Prostate gland (tissue), 2 donors: ENCODE data around the gene TRAF3IP1.

ENCODE experiments used
- CTCF ChIP-seq, 4 experiments: fragments of 200-600 bp in 2 of 4; fragments of 450-650 bp in 2 of 4; sonication (generic) in 2 of 4; IDR thresholded peaks; 1 replicate in 3 of 4; 2 replicates in 1 of 4; pipeline ENCODE4 v1.5.1; 2016 to 2019; ENCODE audit warnings: antibody characterized with exemption in 4 of 4, mild to moderate bottlenecking in 2 of 4, moderate library complexity in 2 of 4
- POLR2AphosphoS5 ChIP-seq: sonication (generic); formaldehyde crosslinking; IDR thresholded peaks from one replicate; pipeline ENCODE4 v1.6.1; 2017; ENCODE audit warnings: antibody characterized with exemption

GRCh38 chr2:238383743-238384380 is 63.5 kb downstream of the TRAF3IP1 start:
- no peak for TF ChIP-seq POLR2AphosphoS5
- no peak for TF ChIP-seq CTCF (IDR thresholded peaks at IDR 0.05)
